ENCODE measurements around the gene KDELR3.

DNA sequence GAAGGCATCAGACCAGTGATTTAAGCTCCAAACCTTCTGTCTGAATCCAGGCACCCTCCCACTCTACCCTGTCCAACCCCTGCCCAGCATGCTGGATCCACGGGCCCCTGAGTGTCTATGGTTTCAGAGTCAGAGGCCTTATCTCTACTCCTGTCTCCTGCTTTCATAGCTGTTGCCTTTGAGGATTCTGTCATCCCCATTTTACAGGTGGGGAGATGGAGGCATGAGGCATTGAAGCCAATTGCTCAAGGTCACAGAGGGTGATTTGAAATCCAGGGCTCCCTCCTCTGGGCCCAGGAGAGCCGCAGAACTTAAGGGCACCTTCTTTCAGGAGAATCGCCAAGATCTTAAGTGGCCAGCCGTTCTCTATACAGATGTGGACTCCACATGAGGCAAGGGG, 16.0 kb upstream of the KDELR3 start:
- TF ChIP-seq, protein P1, sequence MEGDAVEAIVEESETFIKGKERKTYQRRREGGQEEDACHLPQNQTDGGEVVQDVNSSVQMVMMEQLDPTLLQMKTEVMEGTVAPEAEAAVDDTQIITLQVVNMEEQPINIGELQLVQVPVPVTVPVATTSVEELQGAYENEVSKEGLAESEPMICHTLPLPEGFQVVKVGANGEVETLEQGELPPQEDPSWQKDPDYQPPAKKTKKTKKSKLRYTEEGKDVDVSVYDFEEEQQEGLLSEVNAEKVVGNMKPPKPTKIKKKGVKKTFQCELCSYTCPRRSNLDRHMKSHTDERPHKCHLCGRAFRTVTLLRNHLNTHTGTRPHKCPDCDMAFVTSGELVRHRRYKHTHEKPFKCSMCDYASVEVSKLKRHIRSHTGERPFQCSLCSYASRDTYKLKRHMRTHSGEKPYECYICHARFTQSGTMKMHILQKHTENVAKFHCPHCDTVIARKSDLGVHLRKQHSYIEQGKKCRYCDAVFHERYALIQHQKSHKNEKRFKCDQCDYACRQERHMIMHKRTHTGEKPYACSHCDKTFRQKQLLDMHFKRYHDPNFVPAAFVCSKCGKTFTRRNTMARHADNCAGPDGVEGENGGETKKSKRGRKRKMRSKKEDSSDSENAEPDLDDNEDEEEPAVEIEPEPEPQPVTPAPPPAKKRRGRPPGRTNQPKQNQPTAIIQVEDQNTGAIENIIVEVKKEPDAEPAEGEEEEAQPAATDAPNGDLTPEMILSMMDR (IDR thresholded peaks at IDR 0.05) = no peak
- TF ChIP-seq POLR2AphosphoS5 (IDR thresholded peaks at IDR 0.05; ENCODE audit: low read depth, low read length) = no peak
- no peak for TF ChIP-seq SIN3A (IDR thresholded peaks at IDR 0.05; ENCODE audit: borderline replicate concordance, insufficient read depth, low read depth, low read length)
- TF ChIP-seq, protein P2, sequence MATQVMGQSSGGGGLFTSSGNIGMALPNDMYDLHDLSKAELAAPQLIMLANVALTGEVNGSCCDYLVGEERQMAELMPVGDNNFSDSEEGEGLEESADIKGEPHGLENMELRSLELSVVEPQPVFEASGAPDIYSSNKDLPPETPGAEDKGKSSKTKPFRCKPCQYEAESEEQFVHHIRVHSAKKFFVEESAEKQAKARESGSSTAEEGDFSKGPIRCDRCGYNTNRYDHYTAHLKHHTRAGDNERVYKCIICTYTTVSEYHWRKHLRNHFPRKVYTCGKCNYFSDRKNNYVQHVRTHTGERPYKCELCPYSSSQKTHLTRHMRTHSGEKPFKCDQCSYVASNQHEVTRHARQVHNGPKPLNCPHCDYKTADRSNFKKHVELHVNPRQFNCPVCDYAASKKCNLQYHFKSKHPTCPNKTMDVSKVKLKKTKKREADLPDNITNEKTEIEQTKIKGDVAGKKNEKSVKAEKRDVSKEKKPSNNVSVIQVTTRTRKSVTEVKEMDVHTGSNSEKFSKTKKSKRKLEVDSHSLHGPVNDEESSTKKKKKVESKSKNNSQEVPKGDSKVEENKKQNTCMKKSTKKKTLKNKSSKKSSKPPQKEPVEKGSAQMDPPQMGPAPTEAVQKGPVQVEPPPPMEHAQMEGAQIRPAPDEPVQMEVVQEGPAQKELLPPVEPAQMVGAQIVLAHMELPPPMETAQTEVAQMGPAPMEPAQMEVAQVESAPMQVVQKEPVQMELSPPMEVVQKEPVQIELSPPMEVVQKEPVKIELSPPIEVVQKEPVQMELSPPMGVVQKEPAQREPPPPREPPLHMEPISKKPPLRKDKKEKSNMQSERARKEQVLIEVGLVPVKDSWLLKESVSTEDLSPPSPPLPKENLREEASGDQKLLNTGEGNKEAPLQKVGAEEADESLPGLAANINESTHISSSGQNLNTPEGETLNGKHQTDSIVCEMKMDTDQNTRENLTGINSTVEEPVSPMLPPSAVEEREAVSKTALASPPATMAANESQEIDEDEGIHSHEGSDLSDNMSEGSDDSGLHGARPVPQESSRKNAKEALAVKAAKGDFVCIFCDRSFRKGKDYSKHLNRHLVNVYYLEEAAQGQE (IDR thresholded peaks at IDR 0.05; ENCODE audit: insufficient read depth in 1 of 2, low read depth in 2 of 2, low read length in 1 of 2) = no peak
- no peak for TF ChIP-seq TCF7L2 (IDR thresholded peaks at IDR 0.05; ENCODE audit: low read depth, low read length)

All from Panc1 (cell line).